GM06990 (cell line): ENCODE measurements around the gene STPG3.
"Not testable (repeated sequence)": the region's sequence is repeated elsewhere in the genome, so short reads cannot be mapped to it uniquely, and the experiment has no call there.

Experiments used
- DNase-seq: peaks from one replicate; pipeline ENCODE4 v3.0.0-alpha.2; 2011; ENCODE audit not compliant: insufficient read length; ENCODE audit errors: extremely low read depth
- H3K27me3 ChIP-seq: replicated peaks from 2 replicates; pipeline ENCODE4 v1.6.0; 2011; ENCODE audit warnings: low read length; ENCODE audit not compliant: control insufficient read depth, insufficient read depth
- H3K36me3 ChIP-seq: 2 replicates; pipeline ENCODE4 v1.5.1; 2011; ENCODE audit warnings: low read length; ENCODE audit not compliant: control insufficient read depth, insufficient read depth
- H3K4me3 ChIP-seq: replicated peaks from 2 replicates; pipeline ENCODE4 v1.5.1; 2011; ENCODE audit warnings: low read depth, mild to moderate bottlenecking, control low read depth, low read length
- CTCF ChIP-seq: IDR thresholded peaks from 2 replicates; pipeline ENCODE4 v1.5.1; 2011; ENCODE audit warnings: low read length, control low read depth, mild to moderate bottlenecking, inconsistent platforms; ENCODE audit not compliant: insufficient read depth, poor library complexity, severe bottlenecking

Gene STPG3

GRCh38 chr9:137242269-137243203, 8.6 kb upstream of the STPG3 start:
- DNase-seq, result no peak
- H3K27me3 ChIP-seq, result no peaks in the 10 kb centered on the region
- H3K4me3 ChIP-seq, result peak overlapping the region; percentile 95
- peaks cover 18% of the 10 kb centered on the region for H3K36me3 ChIP-seq
- no peak for TF ChIP-seq CTCF

- DNase-seq, H3K4me3 ChIP-seq, H3K27me3 ChIP-seq: not testable (repeated sequence)
- peaks cover 18% of the 10 kb centered on the region for H3K36me3 ChIP-seq
Measured at GRCh38 chr9:137243266-137243625, 7.8 kb upstream of the STPG3 start.

- H3K4me3 ChIP-seq, result no peak overlapping the region
Measured at GRCh38 chr9:137243626-137244485, 7.2 kb upstream of the STPG3 start.

GRCh38 chr9:137244486-137245449, 6.3 kb upstream of the STPG3 start:
- Histone ChIP-seq H3K36me3 (peaks cover 18% of the 10 kb centered on the region), H3K4me3 (no peak overlapping the region), H3K27me3 (no peaks in the 10 kb centered on the region)
- no peak for DNase-seq
- TF ChIP-seq CTCF, result no peak

More at GRCh38 chr9:137243626-137244485, 7.2 kb upstream of the STPG3 start:
- peaks cover 18% of the 10 kb centered on the region for H3K36me3 ChIP-seq
- TF ChIP-seq CTCF, result no peak
- H3K27me3 ChIP-seq, result no peaks in the 10 kb centered on the region
- DNase-seq, result no peak

- peaks cover 18% of the 10 kb centered on the region for H3K36me3 ChIP-seq
- H3K4me3 ChIP-seq, result no peak overlapping the region
- DNase-seq, result no peak
- no peaks in the 10 kb centered on the region for H3K27me3 ChIP-seq
- TF ChIP-seq CTCF, result no peak
Measured at GRCh38 chr9:137245450-137246421, 5.3 kb upstream of the STPG3 start.
